ENCODE results near the gene PON3. TPM values are rescaled to one million over a fixed set of nuclear protein-coding genes. Genes with fewer than 3 reads are reported as not detected.

Gene PON3
- total RNA-seq, 4 donors from 2014 or later: 0.40 to 2.5 (median 1.9) TPM; not detected in 1

GRCh38 chr7:95404316-95404865 is 8.2 kb upstream of the PON3 start:
- no peaks in the 10 kb centered on the region for H3K27me3 ChIP-seq
- TF ChIP-seq POLR2A (IDR thresholded peaks at IDR 0.05): no peak
- TF ChIP-seq, protein P1, sequence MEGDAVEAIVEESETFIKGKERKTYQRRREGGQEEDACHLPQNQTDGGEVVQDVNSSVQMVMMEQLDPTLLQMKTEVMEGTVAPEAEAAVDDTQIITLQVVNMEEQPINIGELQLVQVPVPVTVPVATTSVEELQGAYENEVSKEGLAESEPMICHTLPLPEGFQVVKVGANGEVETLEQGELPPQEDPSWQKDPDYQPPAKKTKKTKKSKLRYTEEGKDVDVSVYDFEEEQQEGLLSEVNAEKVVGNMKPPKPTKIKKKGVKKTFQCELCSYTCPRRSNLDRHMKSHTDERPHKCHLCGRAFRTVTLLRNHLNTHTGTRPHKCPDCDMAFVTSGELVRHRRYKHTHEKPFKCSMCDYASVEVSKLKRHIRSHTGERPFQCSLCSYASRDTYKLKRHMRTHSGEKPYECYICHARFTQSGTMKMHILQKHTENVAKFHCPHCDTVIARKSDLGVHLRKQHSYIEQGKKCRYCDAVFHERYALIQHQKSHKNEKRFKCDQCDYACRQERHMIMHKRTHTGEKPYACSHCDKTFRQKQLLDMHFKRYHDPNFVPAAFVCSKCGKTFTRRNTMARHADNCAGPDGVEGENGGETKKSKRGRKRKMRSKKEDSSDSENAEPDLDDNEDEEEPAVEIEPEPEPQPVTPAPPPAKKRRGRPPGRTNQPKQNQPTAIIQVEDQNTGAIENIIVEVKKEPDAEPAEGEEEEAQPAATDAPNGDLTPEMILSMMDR (IDR thresholded peaks at IDR 0.05): no peak
- no peaks in the 10 kb centered on the region for H3K9me3 ChIP-seq
- H3K4me3 ChIP-seq: no peak overlapping the region
- intact Hi-C loops (cut with DNase I): no loop called here
- H3K4me1 ChIP-seq: peaks cover 0 to 4% (median 0%) of the 10 kb centered on the region in 3 donors
- H3K27ac ChIP-seq: no peak overlapping the region
- H3K36me3 ChIP-seq: peaks cover 0 to 48% (median 0%) of the 10 kb centered on the region in 3 donors
- WGBS, 2 donors: 56 to 70% methylated on average over 4 of the region's 4 CpGs
- no peak for DNase-seq

GRCh38 chr7:95398155-95398940 is 2.2 kb upstream of the PON3 start:
- Histone ChIP-seq H3K27me3 (peaks cover 0 to 19% (median 0%) of the 10 kb centered on the region in 4 donors), H3K9me3 (no peaks in the 10 kb centered on the region), H3K4me1 (peaks cover 0 to 19% (median 0%) of the 10 kb centered on the region in 3 donors), H3K27ac (no peak overlapping the region), H3K36me3 (peaks cover 0 to 9% (median 0%) of the 10 kb centered on the region in 3 donors), H3K4me3 (no peak overlapping the region)
- WGBS, 2 donors: 87 to 92% methylated on average over 4 of the region's 4 CpGs
- TF ChIP-seq, protein P1 (IDR thresholded peaks at IDR 0.05): no peak
- no peak for TF ChIP-seq POLR2A (IDR thresholded peaks at IDR 0.05)
- DNase-seq: no peak
- intact Hi-C loops (cut with DNase I): no loop called here

- 56 to 73% methylated on average over 3 of the region's 3 CpGs for WGBS, 2 donors
- TF ChIP-seq, protein P1 (IDR thresholded peaks at IDR 0.05): no peak
- no peak for TF ChIP-seq POLR2A (IDR thresholded peaks at IDR 0.05)
- H3K27ac ChIP-seq: no peak overlapping the region
Measured at GRCh38 chr7:95397381-95397780, 1.2 kb upstream of the PON3 start.

DNA sequence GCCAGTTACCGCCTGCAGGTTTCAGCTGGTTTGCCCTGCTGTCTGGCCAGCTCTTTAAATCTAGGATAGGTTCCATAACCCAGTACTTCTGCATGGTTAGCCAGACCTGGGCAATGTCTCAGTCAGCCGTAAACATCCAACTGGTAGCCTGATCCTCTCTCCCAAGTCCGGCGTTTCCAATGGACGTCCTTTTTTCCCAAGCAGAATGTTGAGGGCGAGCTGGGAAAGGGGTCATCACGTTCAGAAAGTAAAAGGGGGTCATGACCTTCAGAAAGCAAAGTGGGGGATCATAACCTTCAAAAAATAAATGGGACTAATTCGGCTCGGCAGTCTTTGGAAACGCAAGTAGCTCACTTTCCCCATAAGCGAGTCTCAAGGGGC is 430 bp downstream of the PON3 start:
- intact Hi-C loops (cut with DNase I): no loop called here
- H3K9me3 ChIP-seq: no peaks in the 10 kb centered on the region
- H3K36me3 ChIP-seq: no peaks in the 10 kb centered on the region
- TF ChIP-seq POLR2A (IDR thresholded peaks at IDR 0.05): no peak
- TF ChIP-seq, protein P1 (IDR thresholded peaks at IDR 0.05): no peak
- DNase-seq: no peak
- 64 to 77% methylated on average over 11 of the region's 11 CpGs for WGBS, 2 donors
- H3K27me3 ChIP-seq: peaks cover 0 to 19% (median 0%) of the 10 kb centered on the region in 4 donors
- no peak overlapping the region for H3K27ac ChIP-seq
- H3K4me1 ChIP-seq: peaks cover 0 to 19% (median 0%) of the 10 kb centered on the region in 3 donors
- H3K4me3 ChIP-seq: peak overlapping the region; percentile 47 to 65 (median 51)

More at GRCh38 chr7:95397381-95397780, 1.2 kb upstream of the PON3 start:
- no peak for DNase-seq
- Histone ChIP-seq H3K4me3 (peak overlapping the region in 2 of 4 donors; percentile 55 to 65), H3K36me3 (peaks cover 0 to under 1% (median 0%) of the 10 kb centered on the region in 3 donors), H3K4me1 (peaks cover 0 to 19% (median 0%) of the 10 kb centered on the region in 3 donors), H3K27me3 (peaks cover 0 to 19% (median 0%) of the 10 kb centered on the region in 4 donors), H3K9me3 (no peaks in the 10 kb centered on the region)
- intact Hi-C loops (cut with DNase I): no loop called here

- Histone ChIP-seq H3K4me3 (no peak overlapping the region), H3K27me3 (peaks cover 0 to 19% (median 0%) of the 10 kb centered on the region in 4 donors), H3K27ac (no peak overlapping the region), H3K36me3 (no peaks in the 10 kb centered on the region), H3K9me3 (no peaks in the 10 kb centered on the region), H3K4me1 (peaks cover 0 to 19% (median 0%) of the 10 kb centered on the region in 3 donors)
- TF ChIP-seq, protein P1 (IDR thresholded peaks at IDR 0.05): no peak
- TF ChIP-seq POLR2A (IDR thresholded peaks at IDR 0.05): no peak
- 65 to 79% methylated on average over 3 of the region's 3 CpGs for WGBS, 2 donors
- no peak for DNase-seq
- intact Hi-C loops (cut with DNase I): no loop called here
Measured at GRCh38 chr7:95394370-95394769, 1.8 kb downstream of the PON3 start.

All from esophagus squamous epithelium (tissue), 5 donors.